Ishikawa (cell line): Measurements from ENCODE around the gene ZNF483.

Experiments used
- CEBPB ChIP-seq: IDR thresholded peaks from 2 replicates; pipeline ENCODE4 v1.6.1; 2012
- CREB1 ChIP-seq: IDR thresholded peaks from 2 replicates; pipeline ENCODE4 v1.6.1; 2012; ENCODE audit warnings: low read depth
- EP300 ChIP-seq: IDR thresholded peaks from 2 replicates; pipeline ENCODE4 v1.6.1; 2012; ENCODE audit warnings: borderline replicate concordance
- MAX ChIP-seq: IDR thresholded peaks from 2 replicates; pipeline ENCODE4 v1.6.1; 2012
- NFIC ChIP-seq: IDR thresholded peaks from 2 replicates; pipeline ENCODE4 v1.6.1; 2012
- RAD21 ChIP-seq: IDR thresholded peaks from 2 replicates; pipeline ENCODE4 v1.6.1; 2012; ENCODE audit warnings: low read depth
- REST ChIP-seq: IDR thresholded peaks from 2 replicates; pipeline ENCODE4 v1.6.1; 2012; ENCODE audit warnings: low read depth, mild to moderate bottlenecking
- TAF1 ChIP-seq: IDR thresholded peaks from 2 replicates; pipeline ENCODE4 v1.6.1; 2012; ENCODE audit warnings: low read depth, mild to moderate bottlenecking
- TCF12 ChIP-seq: IDR thresholded peaks from 2 replicates; pipeline ENCODE4 v1.6.1; 2012; ENCODE audit warnings: low read depth
- USF1 ChIP-seq: IDR thresholded peaks from 2 replicates; pipeline ENCODE4 v1.6.1; 2012
- YY1 ChIP-seq: IDR thresholded peaks from 2 replicates; pipeline ENCODE4 v1.6.1; 2012; ENCODE audit warnings: low read depth

DNA sequence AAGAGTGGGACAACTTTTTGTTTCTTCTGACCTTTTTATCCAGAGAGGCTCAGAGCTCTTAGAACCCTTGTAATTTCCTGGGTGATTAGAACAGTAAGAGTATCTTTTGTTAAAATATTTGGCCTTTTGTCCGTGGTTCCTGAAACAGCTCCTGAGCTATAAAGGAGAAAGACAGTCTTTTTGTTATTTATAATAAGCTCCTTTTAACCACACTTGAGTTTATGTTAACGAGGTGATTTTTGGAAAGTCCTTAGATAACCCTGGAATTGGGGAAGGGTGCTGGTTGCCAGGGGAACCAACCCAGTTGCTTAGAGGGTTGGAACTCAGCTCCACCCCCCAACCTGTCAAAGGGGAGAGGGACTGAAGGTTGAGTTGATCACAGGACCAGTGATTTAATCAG is 4.8 kb downstream of the ZNF483 start:
- no peak for TF ChIP-seq EP300
- TF ChIP-seq REST, result no peak
- no peak for TF ChIP-seq MAX
- no peak for TF ChIP-seq USF1
- no peak for TF ChIP-seq YY1
- no peak for TF ChIP-seq CREB1
- no peak for TF ChIP-seq NFIC
- no peak for TF ChIP-seq CEBPB
- no peak for TF ChIP-seq TAF1
- TF ChIP-seq TCF12, result no peak
- TF ChIP-seq RAD21, result no peak
